CD14-positive monocyte (primary cell): ENCODE data around the gene NBAS. TPM values are rescaled to one million over a fixed set of nuclear protein-coding genes. Genes with fewer than 3 reads are reported as not detected.

Experiments
- DNase-seq, 3 donors: peaks; one replicate each; pipeline ENCODE4 v3.0.0-alpha.2; 2011 to 2022
- H2AFZ ChIP-seq: 2 replicates; pipeline ENCODE4 v1.6.0; 2012; ENCODE audit warnings: mild to moderate bottlenecking, low read depth, low read length, inconsistent platforms; ENCODE audit not compliant: insufficient read depth, poor library complexity, severe bottlenecking
- H3K27ac ChIP-seq, 2 donors: 1 replicate in 1 of 2; 2 replicates in 1 of 2; pipeline ENCODE4 v1.5.1; 2012 to 2013; ENCODE audit warnings: low read length in 2 of 2, control low read depth in 1 of 2, inconsistent platforms in 1 of 2, low read depth in 1 of 2, mild to moderate bottlenecking in 1 of 2
- H3K27me3 ChIP-seq, 2 donors: one replicate each; pipeline versions ENCODE4 v1.6.0 to v1.6.1; 2011 to 2013; ENCODE audit warnings: low read length in 2 of 2; ENCODE audit not compliant: control insufficient read depth in 2 of 2, insufficient read depth in 2 of 2
- H3K36me3 ChIP-seq, 2 donors: replicated peaks in 1 of 2; 1 replicate in 1 of 2; 2 replicates in 1 of 2; pipeline versions ENCODE4 v1.5.1 to v1.6.1; 2012 to 2013; ENCODE audit warnings: low read length in 2 of 2, control low read depth in 1 of 2, inconsistent platforms in 1 of 2, mild to moderate bottlenecking in 1 of 2; ENCODE audit not compliant: insufficient read depth in 2 of 2, control insufficient read depth in 1 of 2
- H3K4me1 ChIP-seq, 2 donors: 1 replicate in 1 of 2; 2 replicates in 1 of 2; pipeline versions ENCODE4 v1.5.1 to v1.6.1; 2012 to 2013; ENCODE audit warnings: low read length in 2 of 2, control low read depth in 1 of 2, inconsistent platforms in 1 of 2, mild to moderate bottlenecking in 1 of 2, moderate library complexity in 1 of 2; ENCODE audit not compliant: insufficient read depth in 2 of 2, control insufficient read depth in 1 of 2
- H3K4me2 ChIP-seq: replicated peaks from 2 replicates; pipeline ENCODE3; 2012; ENCODE audit warnings: low read length, moderate library complexity, mild to moderate bottlenecking; ENCODE audit not compliant: poor library complexity, severe bottlenecking; ENCODE audit errors: extremely low read depth
- H3K4me3 ChIP-seq, 3 experiments: fragments of 200-600 bp in 1 of 3; sonication (generic) in 1 of 3; replicated peaks in 1 of 3; 1 replicate in 2 of 3; 2 replicates in 1 of 3; pipeline ENCODE4 v1.5.1; 2011 to 2013; ENCODE audit warnings: low read length in 3 of 3, mild to moderate bottlenecking in 3 of 3, control low read depth in 2 of 3, low read depth in 2 of 3, inconsistent platforms in 1 of 3, moderate library complexity in 1 of 3
- H3K79me2 ChIP-seq: 2 replicates; pipeline ENCODE4 v1.6.0; 2012; ENCODE audit warnings: mild to moderate bottlenecking, control low read depth, inconsistent platforms, low read length, moderate library complexity; ENCODE audit not compliant: insufficient read depth
- H3K9ac ChIP-seq: 2 replicates; pipeline ENCODE4 v1.6.0; 2017; ENCODE audit warnings: low read length, mild to moderate bottlenecking; ENCODE audit not compliant: insufficient read depth, poor library complexity, severe bottlenecking
- H3K9me3 ChIP-seq, 2 donors: replicated peaks in 1 of 2; 1 replicate in 1 of 2; 2 replicates in 1 of 2; pipeline versions ENCODE4 v1.5.1 to v1.6.1; 2012 to 2013; ENCODE audit warnings: low read length in 2 of 2, control low read depth in 1 of 2; ENCODE audit not compliant: control insufficient read depth in 1 of 2, insufficient read depth in 1 of 2
- H4K20me1 ChIP-seq: 2 replicates; pipeline ENCODE4 v1.6.0; 2012; ENCODE audit warnings: mild to moderate bottlenecking, low read length, control low read depth, moderate library complexity; ENCODE audit not compliant: insufficient read depth
- H3K27ac Mint-ChIP-seq, 7 donors: one replicate each; pipeline ENCODE4 v1.8.0; 2020; ENCODE audit warnings: mild to moderate bottlenecking in 7 of 7, mixed read lengths in 7 of 7, moderate library complexity in 6 of 7, inconsistent platforms in 2 of 7
- H3K27me3 Mint-ChIP-seq, 3 donors: one replicate each; pipeline ENCODE4 v1.8.0; 2021 to 2022; ENCODE audit warnings: low read depth in 3 of 3, mild to moderate bottlenecking in 3 of 3, mixed read lengths in 3 of 3, moderate library complexity in 3 of 3, inconsistent platforms in 1 of 3
- H3K36me3 Mint-ChIP-seq, 2 donors: one replicate each; pipeline ENCODE4 v1.8.0; 2020; ENCODE audit warnings: mixed read lengths in 2 of 2, inconsistent platforms in 1 of 2, mild to moderate bottlenecking in 1 of 2
- H3K4me1 Mint-ChIP-seq: one replicate; pipeline ENCODE4 v1.8.0; 2020; ENCODE audit warnings: mild to moderate bottlenecking, mixed read lengths
- H3K4me3 Mint-ChIP-seq, 2 donors: one replicate each; pipeline ENCODE4 v1.8.0; 2020; ENCODE audit warnings: mild to moderate bottlenecking in 2 of 2, mixed read lengths in 2 of 2, moderate library complexity in 1 of 2
- H3K9me3 Mint-ChIP-seq, 7 donors: one replicate each; pipeline ENCODE4 v1.8.0; 2020 to 2022; ENCODE audit warnings: mixed read lengths in 7 of 7, mild to moderate bottlenecking in 6 of 7, moderate library complexity in 6 of 7, inconsistent platforms in 2 of 7
- WGBS: methylation state at CpG from one replicate; pipeline ENCODE4 v1.1.5; 2013; ENCODE audit warnings: missing lambda C conversion rate; ENCODE audit not compliant: insufficient coverage; 5-methylcytosine and 5-hydroxymethylcytosine counted together
- intact Hi-C, 2 donors: fragments of 100-400 bp; cut with micrococcal nuclease; formaldehyde crosslinking; loops; one replicate each; pipeline versions ENCODE4 v1.15.0 to v1.15.1; 2023
- polyA plus RNA-seq, 3 donors: library from polyadenylated mRNA; depleted of rRNA in 1 of 3; unstranded in 2 of 3; stranded (reverse) in 1 of 3; fragments of 300-500 nt in 2 of 3; fragments of >200 nt in 1 of 3; fragmentation: Illumina TruSeq in 2 of 3; gene quantifications; 1 replicate in 2 of 3; 2 replicates in 1 of 3; pipeline ENCODE4 v1.2.3, GENCODE V29; 2012 to 2021
- TF ChIP-seq, protein P1 (sequence below): fragments of 200-600 bp; IDR thresholded peaks from one replicate; pipeline ENCODE4 v1.8.0; 2022; ENCODE audit warnings: antibody characterized with exemption, mild to moderate bottlenecking

Gene NBAS
- polyA plus RNA-seq, 3 donors = 8.9 to 10.9 (median 8.9) TPM

DNA sequence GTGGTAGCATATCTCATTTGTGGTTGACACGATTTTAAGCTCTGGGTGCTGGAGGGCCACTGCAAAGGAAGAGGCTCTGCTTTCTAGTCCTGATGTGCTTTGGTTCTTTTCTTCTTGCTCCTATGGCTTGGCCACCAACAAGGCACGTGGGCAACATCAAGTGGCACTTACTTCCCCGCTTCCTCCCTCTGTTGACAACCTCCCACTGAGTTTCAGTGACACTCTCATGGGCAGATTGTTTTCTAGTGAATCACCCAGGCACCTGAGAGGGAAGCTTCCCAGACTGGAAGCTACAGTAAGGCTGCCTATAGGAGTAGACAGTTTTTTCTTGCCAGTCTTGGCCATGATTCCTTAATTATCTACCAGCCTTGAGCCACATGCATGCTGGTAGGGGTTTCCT lies 89.0 kb downstream of the NBAS start:
- no peaks in the 10 kb centered on the region for H3K4me1 ChIP-seq
- peaks cover 0 to 2% (median 0%) of the 10 kb centered on the region in 7 donors for H3K9me3 Mint-ChIP-seq
- H3K36me3 ChIP-seq = peaks cover 36 to 84% of the 10 kb centered on the region in 2 donors
- no peak for DNase-seq
- peaks cover 67 to 69% of the 10 kb centered on the region in 2 donors for H3K36me3 Mint-ChIP-seq
- H3K27me3 ChIP-seq = no peaks in the 10 kb centered on the region
- peak overlapping the region in 2 of 7 donors; percentile 66 for H3K27ac Mint-ChIP-seq
- no peak overlapping the region for H2AFZ ChIP-seq
- no peaks in the 10 kb centered on the region for H3K4me1 Mint-ChIP-seq
- no peak overlapping the region for H3K4me3 Mint-ChIP-seq
- H3K9me3 ChIP-seq = no peaks in the 10 kb centered on the region
- TF ChIP-seq, protein P1, sequence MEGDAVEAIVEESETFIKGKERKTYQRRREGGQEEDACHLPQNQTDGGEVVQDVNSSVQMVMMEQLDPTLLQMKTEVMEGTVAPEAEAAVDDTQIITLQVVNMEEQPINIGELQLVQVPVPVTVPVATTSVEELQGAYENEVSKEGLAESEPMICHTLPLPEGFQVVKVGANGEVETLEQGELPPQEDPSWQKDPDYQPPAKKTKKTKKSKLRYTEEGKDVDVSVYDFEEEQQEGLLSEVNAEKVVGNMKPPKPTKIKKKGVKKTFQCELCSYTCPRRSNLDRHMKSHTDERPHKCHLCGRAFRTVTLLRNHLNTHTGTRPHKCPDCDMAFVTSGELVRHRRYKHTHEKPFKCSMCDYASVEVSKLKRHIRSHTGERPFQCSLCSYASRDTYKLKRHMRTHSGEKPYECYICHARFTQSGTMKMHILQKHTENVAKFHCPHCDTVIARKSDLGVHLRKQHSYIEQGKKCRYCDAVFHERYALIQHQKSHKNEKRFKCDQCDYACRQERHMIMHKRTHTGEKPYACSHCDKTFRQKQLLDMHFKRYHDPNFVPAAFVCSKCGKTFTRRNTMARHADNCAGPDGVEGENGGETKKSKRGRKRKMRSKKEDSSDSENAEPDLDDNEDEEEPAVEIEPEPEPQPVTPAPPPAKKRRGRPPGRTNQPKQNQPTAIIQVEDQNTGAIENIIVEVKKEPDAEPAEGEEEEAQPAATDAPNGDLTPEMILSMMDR = no peak
- intact Hi-C loops = no loop called here
- no peak overlapping the region for H3K4me3 ChIP-seq
- H3K4me2 ChIP-seq = no peak overlapping the region
- no peaks in the 10 kb centered on the region for H4K20me1 ChIP-seq
- H3K9ac ChIP-seq = no peak overlapping the region
- no peaks in the 10 kb centered on the region for H3K27me3 Mint-ChIP-seq
- WGBS = no CpG with 5 or more reads among the region's 3 CpGs
- H3K79me2 ChIP-seq = no peaks in the 10 kb centered on the region
- H3K27ac ChIP-seq = no peak overlapping the region

DNA sequence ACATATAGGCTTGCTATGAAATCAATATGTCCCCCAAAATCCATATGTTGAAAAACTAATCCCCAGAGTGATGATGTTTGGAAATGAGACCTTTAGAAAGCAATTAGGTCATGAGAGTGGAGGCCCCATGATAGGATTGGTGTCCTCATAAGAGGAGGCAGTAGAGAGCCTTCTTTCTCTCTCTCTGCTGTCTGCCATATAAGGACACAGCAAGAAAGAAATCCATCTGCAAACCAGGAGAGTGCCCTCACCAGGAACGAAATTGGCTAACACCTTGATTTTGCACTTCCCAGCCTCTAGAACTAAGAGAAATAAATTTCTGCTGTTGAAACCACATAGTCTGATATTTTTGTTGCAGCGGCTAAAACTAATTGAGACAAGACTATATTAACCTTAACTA lies 89.5 kb downstream of the NBAS start:
- Histone ChIP-seq H3K27ac (no peak overlapping the region), H3K4me3 (no peak overlapping the region), H2AFZ (no peak overlapping the region), H3K4me2 (no peak overlapping the region), H3K27me3 (no peaks in the 10 kb centered on the region), H3K79me2 (no peaks in the 10 kb centered on the region), H3K36me3 (peaks cover 40 to 84% of the 10 kb centered on the region in 2 donors), H4K20me1 (no peaks in the 10 kb centered on the region), H3K9ac (no peak overlapping the region), H3K4me1 (no peaks in the 10 kb centered on the region), H3K9me3 (no peaks in the 10 kb centered on the region)
- Mint-ChIP-seq H3K9me3 (peaks cover 0 to 2% (median 0%) of the 10 kb centered on the region in 7 donors), H3K4me3 (no peak overlapping the region), H3K36me3 (peaks cover 70 to 72% of the 10 kb centered on the region in 2 donors), H3K27me3 (no peaks in the 10 kb centered on the region), H3K27ac (no peak overlapping the region), H3K4me1 (no peaks in the 10 kb centered on the region)
- WGBS = no CpG with 5 or more reads among the region's 2 CpGs
- intact Hi-C loops = no loop called here
- TF ChIP-seq, protein P1 = no peak
- no peak for DNase-seq
